Activated T-cell treated with anti-CD3 and anti-CD28 coated beads, Interleukin-2, amount 50 U/mL, for 72 hours (primary cell): ENCODE results near the gene ABCA5. TPM values are rescaled to one million over a fixed set of nuclear protein-coding genes. Genes with fewer than 3 reads are reported as not detected.

Source experiments
- ATAC-seq, 2 donors: fragments of 150-1000 bp; cut with Tn5 transposase; replicated peaks in 1 of 2; 2 replicates each; pipeline ENCODE4 v1.10.0; 2021; ENCODE audit warnings: moderate library complexity in 2 of 2, mild to moderate bottlenecking in 1 of 2
- DNase-seq, 2 donors: peaks; one replicate each; pipeline ENCODE4 v3.0.0; 2021 to 2022; ENCODE audit warnings: mixed read lengths in 1 of 2
- H3K27ac Mint-ChIP-seq: one replicate; pipeline ENCODE4 v1.8.0; 2022; ENCODE audit warnings: mild to moderate bottlenecking, moderate library complexity, mixed read lengths
- H3K27me3 Mint-ChIP-seq: one replicate; pipeline ENCODE4 v1.8.0; 2022; ENCODE audit warnings: low read depth, mixed read lengths
- H3K36me3 Mint-ChIP-seq, 2 donors: one replicate each; pipeline ENCODE4 v1.8.0; 2022; ENCODE audit warnings: mixed read lengths in 2 of 2, mild to moderate bottlenecking in 1 of 2; ENCODE audit not compliant: insufficient read depth in 2 of 2
- H3K4me1 Mint-ChIP-seq: one replicate; pipeline ENCODE4 v1.8.0; 2022; ENCODE audit warnings: low read depth, mixed read lengths
- H3K4me3 Mint-ChIP-seq, 2 donors: one replicate each; pipeline ENCODE4 v1.8.0; 2022; ENCODE audit warnings: mild to moderate bottlenecking in 2 of 2, mixed read lengths in 2 of 2, moderate library complexity in 2 of 2
- H3K9me3 Mint-ChIP-seq, 2 donors: one replicate each; pipeline ENCODE4 v1.8.0; 2022; ENCODE audit warnings: mixed read lengths in 2 of 2
- total RNA-seq, 2 donors: library from RNA; stranded (reverse); gene quantifications; one replicate each; pipeline ENCODE4 v1.2.3, GENCODE V29; 2022

The ABCA5 gene
- total RNA-seq = 10 to 100 TPM; 28.5 to 31.1 TPM

GRCh38 chr17:69327060-69327831 lies at the start of gene ABCA5:
TSS of gene ABCA5 (minus strand) at chr17:69327133. CDS start at chr17:69314415, 12,718 bp downstream.
- peaks cover 10 to 14% of the 10 kb centered on the region in 2 donors for H3K36me3 Mint-ChIP-seq
- peak within 1 kb of the TSS; percentile 89 for H3K27ac Mint-ChIP-seq
- peak within 1 kb of the TSS; percentile 97 to 99 for H3K4me3 Mint-ChIP-seq
- ATAC-seq = peak; percentile 96 to 97
- H3K4me1 Mint-ChIP-seq = peaks cover 42% of the 10 kb centered on the region
- no peaks in the 10 kb centered on the region for H3K27me3 Mint-ChIP-seq
- H3K9me3 Mint-ChIP-seq = peaks cover 2 to 4% of the 10 kb centered on the region in 2 donors
- peak; percentile 91 for DNase-seq

- DNase-seq (no peak), ATAC-seq (no peak)
- Mint-ChIP-seq H3K36me3 (no peaks in the 10 kb centered on the region), H3K9me3 (no peaks in the 10 kb centered on the region), H3K27ac (no peak overlapping the region), H3K4me1 (no peaks in the 10 kb centered on the region), H3K27me3 (no peaks in the 10 kb centered on the region), H3K4me3 (no peak overlapping the region)
Measured at GRCh38 chr17:69375229-69375628, 48.3 kb upstream of the ABCA5 start.

GRCh38 chr17:69373069-69373468 lies 46.1 kb upstream of the ABCA5 start:
- H3K4me3 Mint-ChIP-seq = no peak overlapping the region
- no peaks in the 10 kb centered on the region for H3K36me3 Mint-ChIP-seq
- no peak overlapping the region for H3K27ac Mint-ChIP-seq
- no peaks in the 10 kb centered on the region for H3K27me3 Mint-ChIP-seq
- DNase-seq (no peak), ATAC-seq (no peak)
- no peaks in the 10 kb centered on the region for H3K9me3 Mint-ChIP-seq
- no peaks in the 10 kb centered on the region for H3K4me1 Mint-ChIP-seq

GRCh38 chr17:69367298-69367697 lies 40.4 kb upstream of the ABCA5 start:
- no peak overlapping the region for H3K4me3 Mint-ChIP-seq
- H3K27ac Mint-ChIP-seq = peak overlapping the region; percentile 23
- no peaks in the 10 kb centered on the region for H3K36me3 Mint-ChIP-seq
- H3K27me3 Mint-ChIP-seq = no peaks in the 10 kb centered on the region
- H3K9me3 Mint-ChIP-seq = no peaks in the 10 kb centered on the region
- no peaks in the 10 kb centered on the region for H3K4me1 Mint-ChIP-seq
- DNase-seq = no peak
- ATAC-seq = no peak

GRCh38 chr17:69363488-69364210 lies 36.7 kb upstream of the ABCA5 start:
- Mint-ChIP-seq H3K36me3 (no peaks in the 10 kb centered on the region), H3K27ac (no peak overlapping the region), H3K27me3 (no peaks in the 10 kb centered on the region), H3K9me3 (no peaks in the 10 kb centered on the region), H3K4me1 (no peaks in the 10 kb centered on the region), H3K4me3 (no peak overlapping the region)
- DNase-seq = no peak
- ATAC-seq = no peak

GRCh38 chr17:69361156-69361555 lies 34.2 kb upstream of the ABCA5 start:
- no peak for ATAC-seq
- no peaks in the 10 kb centered on the region for H3K4me1 Mint-ChIP-seq

GRCh38 chr17:69358688-69359596 lies 32.0 kb upstream of the ABCA5 start:
- DNase-seq (peak; percentile 2 to 7), ATAC-seq (no peak)
- Mint-ChIP-seq H3K27ac (no peak overlapping the region), H3K36me3 (no peaks in the 10 kb centered on the region), H3K27me3 (no peaks in the 10 kb centered on the region), H3K9me3 (no peaks in the 10 kb centered on the region), H3K4me1 (no peaks in the 10 kb centered on the region), H3K4me3 (no peak overlapping the region)

More at GRCh38 chr17:69361156-69361555, 34.2 kb upstream of the ABCA5 start:
- DNase-seq = no peak
- Mint-ChIP-seq H3K27me3 (no peaks in the 10 kb centered on the region), H3K9me3 (no peaks in the 10 kb centered on the region), H3K4me3 (no peak overlapping the region), H3K27ac (no peak overlapping the region), H3K36me3 (no peaks in the 10 kb centered on the region)

- no peak for ATAC-seq
- no peaks in the 10 kb centered on the region for H3K36me3 Mint-ChIP-seq
- no peaks in the 10 kb centered on the region for H3K9me3 Mint-ChIP-seq
- no peaks in the 10 kb centered on the region for H3K27me3 Mint-ChIP-seq
- no peak overlapping the region for H3K4me3 Mint-ChIP-seq
- DNase-seq = no peak
- H3K27ac Mint-ChIP-seq = no peak overlapping the region
- H3K4me1 Mint-ChIP-seq = no peaks in the 10 kb centered on the region
Measured at GRCh38 chr17:69357701-69358100, 30.8 kb upstream of the ABCA5 start.

GRCh38 chr17:69356625-69357024 lies 29.7 kb upstream of the ABCA5 start:
- no peak for ATAC-seq
- no peak for DNase-seq
- no peaks in the 10 kb centered on the region for H3K4me1 Mint-ChIP-seq
- H3K27ac Mint-ChIP-seq = no peak overlapping the region
- no peaks in the 10 kb centered on the region for H3K9me3 Mint-ChIP-seq
- no peak overlapping the region for H3K4me3 Mint-ChIP-seq
- H3K36me3 Mint-ChIP-seq = no peaks in the 10 kb centered on the region
- H3K27me3 Mint-ChIP-seq = no peaks in the 10 kb centered on the region

- no peak overlapping the region for H3K27ac Mint-ChIP-seq
- peaks cover 6% of the 10 kb centered on the region for H3K27me3 Mint-ChIP-seq
- no peaks in the 10 kb centered on the region for H3K9me3 Mint-ChIP-seq
- no peaks in the 10 kb centered on the region for H3K4me1 Mint-ChIP-seq
- no peak overlapping the region for H3K4me3 Mint-ChIP-seq
- no peak for DNase-seq
- no peak for ATAC-seq
- no peaks in the 10 kb centered on the region for H3K36me3 Mint-ChIP-seq
Measured at GRCh38 chr17:69350911-69351310, 24.0 kb upstream of the ABCA5 start.

GRCh38 chr17:69348429-69348828 lies 21.5 kb upstream of the ABCA5 start:
- no peak for DNase-seq
- no peak for ATAC-seq
- no peaks in the 10 kb centered on the region for H3K9me3 Mint-ChIP-seq
- peaks cover 13% of the 10 kb centered on the region for H3K27me3 Mint-ChIP-seq
- H3K4me3 Mint-ChIP-seq = no peak overlapping the region
- no peaks in the 10 kb centered on the region for H3K4me1 Mint-ChIP-seq
- no peak overlapping the region for H3K27ac Mint-ChIP-seq
- H3K36me3 Mint-ChIP-seq = no peaks in the 10 kb centered on the region

GRCh38 chr17:69346766-69347165 lies 19.8 kb upstream of the ABCA5 start:
- Mint-ChIP-seq H3K36me3 (no peaks in the 10 kb centered on the region), H3K4me1 (no peaks in the 10 kb centered on the region), H3K9me3 (no peaks in the 10 kb centered on the region), H3K4me3 (no peak overlapping the region), H3K27ac (no peak overlapping the region), H3K27me3 (peaks cover 19% of the 10 kb centered on the region)
- ATAC-seq (no peak), DNase-seq (no peak)

GRCh38 chr17:69344939-69345338 lies 18.0 kb upstream of the ABCA5 start:
- no peaks in the 10 kb centered on the region for H3K36me3 Mint-ChIP-seq
- H3K27me3 Mint-ChIP-seq = peaks cover 16% of the 10 kb centered on the region
- DNase-seq (no peak), ATAC-seq (no peak)
- H3K27ac Mint-ChIP-seq = no peak overlapping the region
- H3K4me3 Mint-ChIP-seq = no peak overlapping the region
- H3K9me3 Mint-ChIP-seq = no peaks in the 10 kb centered on the region
- H3K4me1 Mint-ChIP-seq = no peaks in the 10 kb centered on the region
